Mucosa of descending colon (tissue), 3 donors: Measurements from ENCODE around the gene PDE10A. TPM values are rescaled to one million over a fixed set of nuclear protein-coding genes. Genes with fewer than 3 reads are reported as not detected.

ENCODE experiments used
- ATAC-seq: fragments of 200-7000 bp; cut with Tn5 transposase; one replicate; pipeline ENCODE4 v1.9.1; 2020; ENCODE audit warnings: mild to moderate bottlenecking, moderate library complexity
- DNase-seq, 3 donors: peaks; one replicate each; pipeline ENCODE4 v3.0.0-alpha.2; 2020
- H3K36me3 ChIP-seq: fragments of 200-600 bp; one replicate; pipeline ENCODE4 v1.8.0; 2021; ENCODE audit warnings: low read depth, mild to moderate bottlenecking
- H3K4me1 ChIP-seq: fragments of 200-600 bp; one replicate; pipeline ENCODE4 v1.8.0; 2021; ENCODE audit warnings: low read depth, mild to moderate bottlenecking
- H3K4me3 ChIP-seq: fragments of 200-600 bp; one replicate; pipeline ENCODE4 v1.8.0; 2021; ENCODE audit warnings: mild to moderate bottlenecking
- H3K9me3 ChIP-seq: fragments of 200-600 bp; one replicate; pipeline ENCODE4 v1.8.0; 2021; ENCODE audit warnings: mild to moderate bottlenecking
- CTCF ChIP-seq: fragments of 200-600 bp; IDR thresholded peaks from one replicate; pipeline ENCODE4 v1.8.0; 2022; ENCODE audit warnings: antibody characterized with exemption, mild to moderate bottlenecking
- intact Hi-C, 2 donors: fragments of 100-400 bp; cut with DNase I in 1 of 2; cut with micrococcal nuclease in 1 of 2; formaldehyde crosslinking; loops; one replicate each; pipeline versions ENCODE4 v1.11.0 to v1.11.1; 2022; cut with DNase I, micrococcal nuclease
- total RNA-seq, 3 donors: library from RNA; stranded (reverse); fragmentation: NEBNext Ultra II Directional in 2 of 3; extraction: Animal tissue kit (Norgen Biotek cat#: 25700) in 2 of 3; gene quantifications; one replicate each; pipeline versions ENCODE4 v1.2.1 to v1.2.4, GENCODE V29; 2021 to 2023
- donor health status: DM: no; HTN: no; CAD: no; lungs with moderate emphysema.
- donor health status: DM: no; HTN: no; CAD: no.
- donor health status: DM: no; HTN: yes; CAD: no.

PDE10A gene
- total RNA-seq, 3 donors from 2014 or later: 1.7 to 18.0 (median 1.7) TPM

- intact Hi-C loops: no loop called here
- H3K36me3 ChIP-seq: no peaks in the 10 kb centered on the region
Measured at GRCh38 chr6:165657325-165657680, 5.7 kb downstream of the PDE10A start.

GRCh38 chr6:165656581-165657324 lies 6.3 kb downstream of the PDE10A start:
- ATAC-seq: no peak
- H3K9me3 ChIP-seq: no peaks in the 10 kb centered on the region
- H3K4me3 ChIP-seq: no peak overlapping the region
- no peaks in the 10 kb centered on the region for H3K36me3 ChIP-seq
- no peaks in the 10 kb centered on the region for H3K4me1 ChIP-seq
- intact Hi-C loops: no loop called here
- no peak for DNase-seq
- TF ChIP-seq CTCF: no peak

More at GRCh38 chr6:165657325-165657680, 5.7 kb downstream of the PDE10A start:
- ATAC-seq (no peak), DNase-seq (no peak)
- Histone ChIP-seq H3K4me1 (no peaks in the 10 kb centered on the region), H3K4me3 (no peak overlapping the region), H3K9me3 (no peaks in the 10 kb centered on the region)
- TF ChIP-seq CTCF: no peak

- no peak for TF ChIP-seq CTCF
- no peak for DNase-seq
- intact Hi-C loops: no loop called here
- ATAC-seq: no peak
- Histone ChIP-seq H3K4me3 (no peak overlapping the region), H3K9me3 (no peaks in the 10 kb centered on the region), H3K36me3 (no peaks in the 10 kb centered on the region), H3K4me1 (no peaks in the 10 kb centered on the region)
Measured at GRCh38 chr6:165655191-165655590, 7.8 kb downstream of the PDE10A start.

GRCh38 chr6:165654144-165654543 lies 8.9 kb downstream of the PDE10A start:
- H3K9me3 ChIP-seq: no peaks in the 10 kb centered on the region
- no peaks in the 10 kb centered on the region for H3K36me3 ChIP-seq
- TF ChIP-seq CTCF: no peak
- intact Hi-C loops: no loop called here
- H3K4me3 ChIP-seq: no peak overlapping the region
- ATAC-seq (no peak), DNase-seq (no peak)
- H3K4me1 ChIP-seq: no peaks in the 10 kb centered on the region

- ATAC-seq: no peak
- Histone ChIP-seq H3K9me3 (no peaks in the 10 kb centered on the region), H3K36me3 (no peaks in the 10 kb centered on the region), H3K4me3 (no peak overlapping the region), H3K4me1 (no peaks in the 10 kb centered on the region)
- no peak for DNase-seq
- intact Hi-C loops: no loop called here
- no peak for TF ChIP-seq CTCF
Measured at GRCh38 chr6:165653607-165654006, 9.4 kb downstream of the PDE10A start.

- H3K4me3 ChIP-seq: no peak overlapping the region
- no peaks in the 10 kb centered on the region for H3K4me1 ChIP-seq
- DNase-seq (no peak), ATAC-seq (no peak)
- no peaks in the 10 kb centered on the region for H3K36me3 ChIP-seq
- no peak for TF ChIP-seq CTCF
- no peaks in the 10 kb centered on the region for H3K9me3 ChIP-seq
- intact Hi-C loops: no loop called here
Measured at GRCh38 chr6:165653196-165653595, 9.8 kb downstream of the PDE10A start.
